Lower leg skin (tissue), 3 donors: ENCODE results near the gene SLIT3.

ENCODE experiments used
- CTCF ChIP-seq, 3 donors: fragments of 450-650 bp; IDR thresholded peaks; one replicate each; pipeline ENCODE4 v1.5.1; 2016; ENCODE audit warnings: antibody characterized with exemption in 3 of 3, mild to moderate bottlenecking in 3 of 3, moderate library complexity in 2 of 3
- POLR2A ChIP-seq, 2 donors: fragments of 450-650 bp; IDR thresholded peaks; one replicate each; pipeline ENCODE4 v1.6.1; 2016 to 2017; ENCODE audit warnings: antibody characterized with exemption in 2 of 2, mild to moderate bottlenecking in 1 of 2, moderate library complexity in 1 of 2

GRCh38 chr5:169268019-169268418 lies 32.9 kb downstream of the SLIT3 start:
- TF ChIP-seq POLR2A (IDR thresholded peaks at IDR 0.05) (no peak), CTCF (IDR thresholded peaks at IDR 0.05) (no peak)
